ENCODE results near the gene CDKN1B.

GRCh38 chr12:12723681-12724420 is 6.7 kb downstream of the CDKN1B start:
- TF ChIP-seq CTCF (IDR thresholded peaks at IDR 0.05) (no peak), POLR2A (IDR thresholded peaks at IDR 0.05) (no peak)
